CD1c-positive myeloid dendritic cell (primary cell): ENCODE results near the gene B3GAT3.
A peak's percentile ranks its signal among the peaks of the same experiment; 100 is the strongest.
"Not testable (repeated sequence)": the region's sequence is repeated elsewhere in the genome, so short reads cannot be mapped to it uniquely, and the experiment has no call there.

ENCODE experiments used
- DNase-seq: peaks from one replicate; pipeline ENCODE4 v3.0.0-alpha.2; 2016; ENCODE audit errors: extremely low spot score

B3GAT3 gene

DNA sequence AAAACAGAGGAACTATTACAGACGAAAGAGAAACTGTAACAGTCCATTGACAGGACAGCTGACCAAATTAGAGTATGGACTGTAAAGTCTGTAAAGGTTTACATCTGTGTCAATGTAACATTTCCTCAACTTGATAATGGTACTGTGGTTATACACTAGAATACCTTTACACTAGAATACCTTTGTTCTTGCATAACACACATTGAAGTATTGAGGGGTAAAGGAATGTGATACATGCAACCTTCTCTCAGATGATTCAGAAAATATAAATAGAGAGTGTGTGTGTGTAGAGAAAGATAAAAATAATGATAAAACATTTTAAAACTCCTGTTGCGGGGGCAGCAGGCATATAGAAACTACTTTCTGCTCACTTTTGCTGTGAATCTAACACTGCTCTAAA lies 42.5 kb downstream of the B3GAT3 start:
- DNase-seq = no peak

DNA sequence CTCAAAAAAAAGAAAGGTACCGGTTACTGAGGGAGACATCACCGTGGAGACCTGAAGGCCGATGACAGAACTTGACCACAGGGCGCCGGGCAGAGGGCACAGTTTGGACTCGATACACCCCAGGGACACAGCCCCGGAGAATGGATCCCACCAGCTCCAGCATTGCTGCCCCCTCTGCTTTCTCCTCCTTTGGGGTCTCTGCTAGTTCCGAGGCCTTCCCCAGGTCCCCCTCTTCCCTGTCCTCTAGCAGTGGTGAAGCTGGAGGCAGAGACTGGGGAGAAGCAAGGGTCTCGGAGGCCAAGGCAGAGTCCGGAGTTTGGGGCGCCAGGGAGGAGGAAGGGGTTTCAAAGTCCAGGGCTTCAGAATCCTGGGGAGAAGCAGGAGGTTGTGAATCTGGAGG lies 43.2 kb downstream of the B3GAT3 start:
- no peak for DNase-seq

DNA sequence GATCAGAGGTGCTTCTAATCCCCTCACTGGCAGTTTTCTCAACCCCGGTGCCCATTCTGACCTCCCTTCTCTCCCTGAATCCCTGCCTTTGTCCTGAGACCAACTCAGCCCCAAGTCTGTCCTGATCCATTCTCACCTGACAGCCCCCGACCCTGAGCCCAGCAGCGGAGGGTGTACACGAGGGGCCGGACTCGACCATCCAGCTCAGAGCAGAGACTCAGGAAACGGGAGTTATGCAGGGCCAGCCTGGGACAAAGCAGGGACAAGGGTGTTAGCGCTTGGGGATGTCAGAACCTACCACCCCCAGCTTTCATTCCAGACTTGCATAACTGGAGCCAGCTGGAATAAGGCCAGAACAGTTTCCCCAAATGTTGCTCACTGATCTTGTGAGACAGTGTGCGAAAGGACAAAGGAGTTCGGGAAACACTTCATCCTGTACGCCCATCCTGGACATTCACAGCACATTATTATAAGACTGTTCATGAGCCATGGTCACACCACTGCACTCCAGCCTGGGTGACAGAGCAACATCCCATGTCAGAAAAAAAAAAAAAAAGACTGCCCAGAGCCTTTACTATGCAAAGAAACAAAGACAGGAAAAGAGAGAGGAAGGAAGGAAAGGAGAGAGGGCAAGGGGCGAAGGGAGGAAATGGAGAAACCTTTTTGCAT lies 44.6 kb downstream of the B3GAT3 start:
- peak; percentile 51 for DNase-seq

DNA sequence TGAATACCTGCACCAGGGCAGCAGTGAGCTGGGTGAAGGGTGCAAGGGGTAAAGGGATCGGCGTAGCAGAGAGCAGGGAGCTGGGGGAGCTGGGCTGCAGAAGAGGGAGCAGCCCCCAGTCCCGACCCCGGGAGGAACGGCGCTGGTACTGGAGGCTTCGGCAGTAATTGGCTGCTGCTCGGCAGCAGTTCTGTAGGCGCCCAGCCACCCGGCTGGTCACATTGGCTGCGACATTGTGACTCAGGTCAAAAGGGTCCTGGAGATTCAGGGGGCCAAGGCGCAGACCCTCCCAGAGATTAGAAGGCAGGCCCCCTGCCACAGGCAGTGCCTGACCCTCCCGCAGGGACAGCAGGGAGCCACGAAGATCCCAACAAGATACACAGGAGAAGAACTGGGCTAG lies 45.9 kb downstream of the B3GAT3 start:
- DNase-seq = no peak

DNA sequence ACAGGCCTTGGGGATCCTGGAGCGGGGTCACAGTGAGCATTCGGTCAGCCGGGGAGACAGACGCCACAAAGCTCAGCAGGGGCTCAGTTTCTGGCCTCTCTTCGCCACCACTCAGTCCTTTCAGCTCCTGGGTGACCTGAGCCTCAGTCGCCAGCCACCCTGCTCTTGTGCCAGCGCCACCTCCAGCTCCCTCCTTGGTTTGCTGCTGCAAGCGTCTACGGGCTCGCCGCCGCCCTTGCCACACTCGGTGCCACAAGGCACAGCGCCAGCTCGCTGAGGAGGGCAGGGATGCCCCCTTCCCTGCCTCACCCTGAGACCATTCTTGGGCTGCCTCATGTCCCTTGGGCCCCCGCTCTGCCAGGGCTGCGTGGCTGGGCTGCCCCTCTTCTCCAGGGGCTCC lies 46.6 kb downstream of the B3GAT3 start:
- DNase-seq = no peak

DNA sequence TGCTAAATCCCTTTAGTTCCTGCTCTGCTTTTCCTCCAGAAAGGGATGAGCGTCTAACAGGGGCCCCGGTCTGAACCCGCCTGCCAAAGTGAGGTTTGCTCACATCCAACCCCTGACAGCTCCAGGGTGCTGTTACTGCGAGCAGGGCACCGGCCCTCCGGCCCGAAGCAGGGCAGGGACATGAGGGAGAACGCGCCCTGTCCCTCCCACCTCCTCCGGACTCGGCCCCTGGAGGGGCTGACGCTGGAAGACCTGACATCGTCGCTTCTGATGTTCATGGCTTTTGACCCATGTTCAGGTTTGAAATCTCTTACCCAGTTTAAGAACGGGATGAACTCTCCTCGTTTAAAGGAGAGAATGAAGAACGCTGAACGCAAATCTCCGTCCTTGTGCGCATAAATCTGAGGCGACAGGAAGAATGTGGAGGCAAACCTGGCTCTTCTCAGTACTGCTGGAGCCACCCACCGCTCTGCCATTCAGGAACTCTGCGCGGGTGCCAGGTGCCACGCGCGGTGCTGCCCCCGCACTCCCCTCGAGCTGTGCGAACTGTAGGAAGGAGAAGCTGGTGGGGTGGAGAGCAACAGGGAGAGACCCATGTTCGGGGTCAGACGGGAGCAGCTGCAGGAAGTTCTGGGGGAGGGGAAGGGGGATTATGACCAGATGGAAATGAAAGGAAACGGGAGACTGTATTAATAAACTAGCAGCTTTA lies 47.3 kb downstream of the B3GAT3 start:
- peak; percentile 53 for DNase-seq

DNA sequence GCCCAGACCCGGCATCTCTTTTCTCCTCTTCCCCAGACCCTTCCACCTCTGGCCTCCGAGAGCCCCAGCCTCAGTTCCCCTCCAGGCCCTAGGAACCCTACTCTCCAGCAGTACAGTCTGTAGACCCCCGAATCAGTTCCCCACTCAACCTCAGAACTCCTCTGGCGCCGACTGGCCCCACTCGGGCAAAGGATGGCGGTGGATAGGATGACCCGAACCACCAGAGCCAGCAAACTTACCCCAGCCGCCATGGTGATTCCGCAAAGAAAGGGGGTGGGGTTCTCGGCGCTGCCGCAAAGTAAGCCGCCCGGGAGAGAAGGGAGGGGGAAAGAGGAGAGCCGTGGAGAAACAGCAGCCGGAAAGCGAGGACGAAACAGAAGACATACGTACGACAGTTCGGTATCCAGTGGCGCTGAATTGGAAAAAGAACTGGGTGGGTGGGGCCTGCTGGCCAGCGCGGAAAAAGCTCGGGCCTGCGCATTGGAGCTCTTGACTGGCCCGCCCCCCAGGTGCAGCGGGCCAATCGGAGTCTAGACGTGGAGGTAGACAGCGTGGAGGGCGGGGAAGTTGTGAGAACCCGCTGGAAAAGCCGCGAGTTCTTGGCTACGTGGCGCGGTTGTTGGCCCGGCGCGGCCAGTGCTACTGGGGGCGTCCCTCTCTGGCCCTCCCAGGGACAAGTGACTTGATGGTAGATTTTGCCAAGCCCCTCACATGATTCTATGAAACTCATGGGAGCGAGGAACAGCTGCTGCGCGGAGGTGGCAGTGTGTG lies 48.0 kb downstream of the B3GAT3 start, which contains the start of gene EEF1G:
Gene EEF1G, minus strand, starts transcription at position 300 of the 771 bp plus-strand sequence. Its CDS starts 49 bp downstream, at position 251.
- peak; percentile 100 for DNase-seq

DNA sequence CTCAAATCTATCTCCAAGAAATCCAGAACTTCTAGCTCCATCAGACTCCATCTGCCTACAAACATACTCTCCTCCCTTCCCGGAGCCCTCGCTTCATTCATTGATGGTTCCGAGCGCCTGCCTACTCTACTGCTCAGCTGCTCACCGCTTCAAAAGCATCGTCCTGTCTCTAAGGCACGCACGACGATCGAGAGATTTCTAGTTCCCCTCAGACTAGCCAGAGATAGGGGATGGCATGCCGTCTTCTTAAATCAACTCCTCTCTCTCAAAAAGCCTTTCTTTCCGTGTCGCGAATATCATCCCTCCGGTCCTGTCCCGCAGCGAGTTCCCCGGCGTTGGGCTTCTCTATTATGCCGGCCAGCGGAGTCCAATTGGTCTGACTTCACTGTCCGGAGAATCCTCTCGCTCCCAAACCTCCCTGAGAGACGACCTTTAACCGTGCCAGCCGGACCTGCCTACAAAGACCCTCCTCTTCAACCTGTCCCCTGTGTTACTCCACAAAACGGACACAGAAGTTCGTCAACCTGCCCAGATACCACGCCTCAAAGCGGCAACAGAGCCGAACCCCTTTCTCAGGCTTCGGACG lies 48.7 kb downstream of the B3GAT3 start:
- DNase-seq = peak; percentile 19

DNA sequence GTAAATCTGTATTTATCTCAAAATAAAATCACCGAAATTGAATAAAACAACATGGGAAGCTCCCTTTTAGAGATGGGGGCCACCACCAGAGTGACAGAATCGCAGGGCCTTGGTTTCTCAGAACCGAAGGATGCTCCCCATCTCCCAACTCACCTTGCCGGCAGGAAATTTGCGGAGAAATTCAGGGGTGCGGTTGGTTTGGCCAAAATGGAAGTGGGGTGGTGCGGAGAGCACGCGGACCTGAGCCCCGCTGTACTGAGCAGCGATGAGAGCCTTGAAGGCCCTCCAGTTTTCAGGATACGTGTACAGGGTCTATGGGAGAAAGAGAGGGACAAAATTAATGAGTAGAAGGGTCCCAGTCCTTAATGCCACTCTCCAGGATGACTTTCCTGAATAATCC lies 49.4 kb downstream of the B3GAT3 start:
- no peak for DNase-seq

DNA sequence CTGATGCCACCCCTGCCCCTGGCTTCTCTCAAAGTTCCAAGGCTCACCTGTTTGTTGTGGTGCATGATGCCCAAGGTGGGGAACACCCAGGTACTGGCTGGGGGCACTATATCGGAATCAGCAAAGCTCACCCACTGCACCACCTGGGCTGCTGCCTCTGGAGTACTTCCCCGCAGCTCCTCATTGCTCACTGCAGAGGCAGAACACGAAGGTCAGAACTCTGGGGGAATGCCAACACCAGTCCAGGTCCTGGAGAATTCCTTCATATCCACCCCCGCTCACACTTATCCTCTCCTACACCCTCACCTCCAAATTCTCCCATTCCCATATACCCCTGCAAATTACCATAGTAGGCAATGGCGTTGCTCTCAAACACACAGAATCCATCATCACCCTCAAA lies 50.3 kb downstream of the B3GAT3 start:
- DNase-seq = not testable (repeated sequence)

DNA sequence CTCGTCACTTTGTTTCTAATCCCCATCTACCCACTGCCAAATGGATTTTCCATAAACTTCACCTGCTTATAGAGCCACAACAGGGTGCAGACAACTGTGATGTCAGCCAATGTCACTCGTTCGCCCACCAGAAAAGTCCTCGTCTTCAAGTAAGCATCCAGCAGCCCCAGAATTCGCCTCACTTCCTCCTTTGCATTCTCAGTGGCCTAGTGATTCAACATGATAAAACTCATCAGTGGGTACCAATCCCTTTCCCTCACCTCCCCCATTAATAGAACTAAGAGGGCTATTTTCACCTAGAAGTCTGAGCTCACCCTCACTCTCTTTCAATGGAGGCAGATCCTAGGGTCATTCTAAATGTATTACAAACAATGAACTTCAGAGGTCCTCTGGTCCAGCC lies 50.9 kb downstream of the B3GAT3 start:
- not testable (repeated sequence) for DNase-seq

DNA sequence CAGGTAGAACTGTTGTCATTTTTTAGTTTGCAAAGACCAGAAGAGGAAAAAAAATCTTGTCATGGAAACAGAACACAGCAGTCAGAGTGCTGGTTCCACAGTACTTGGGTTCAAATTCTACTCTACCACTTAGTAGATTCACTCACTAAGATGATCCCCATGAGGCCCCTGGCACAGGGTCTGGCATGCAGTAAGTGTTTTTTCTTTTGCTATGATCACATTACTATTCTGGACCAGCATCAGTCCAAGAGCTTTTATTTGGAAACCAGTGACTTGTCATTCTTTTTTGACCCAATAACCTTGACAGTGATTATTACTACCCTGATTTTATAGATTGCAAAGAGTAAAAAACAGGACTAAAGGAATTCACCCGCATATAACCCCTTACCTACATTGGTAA lies 52.2 kb downstream of the B3GAT3 start:
- no peak for DNase-seq

DNA sequence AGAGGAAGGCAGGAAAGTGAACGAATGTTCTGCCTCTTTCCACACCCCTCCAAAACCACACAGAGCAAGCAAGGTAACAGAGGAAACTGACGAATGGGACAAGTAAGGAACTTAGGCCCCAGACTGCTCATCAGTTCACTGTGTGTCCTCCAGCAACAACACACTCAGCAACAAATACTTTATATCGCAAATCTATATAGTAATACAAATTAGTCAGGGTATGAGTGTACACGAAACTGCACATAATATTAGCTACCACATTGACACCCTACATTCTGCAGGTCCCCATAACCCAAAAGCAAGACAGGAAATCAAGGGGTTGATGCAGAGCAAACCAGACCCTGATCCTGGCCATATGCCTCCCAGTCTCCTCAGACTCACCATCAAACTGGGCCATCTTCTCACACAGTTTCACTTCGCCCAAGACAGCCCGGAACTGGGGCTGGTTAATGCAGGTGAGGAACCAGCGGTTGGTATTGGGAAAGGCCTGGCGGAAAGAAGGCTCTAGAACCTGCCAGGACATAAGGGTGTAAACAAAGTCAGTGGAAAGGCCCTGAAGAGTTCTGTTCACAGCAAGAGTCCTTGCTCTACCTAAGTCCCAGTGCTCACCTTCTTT lies 54.7 kb downstream of the B3GAT3 start:
- DNase-seq = no peak

DNA sequence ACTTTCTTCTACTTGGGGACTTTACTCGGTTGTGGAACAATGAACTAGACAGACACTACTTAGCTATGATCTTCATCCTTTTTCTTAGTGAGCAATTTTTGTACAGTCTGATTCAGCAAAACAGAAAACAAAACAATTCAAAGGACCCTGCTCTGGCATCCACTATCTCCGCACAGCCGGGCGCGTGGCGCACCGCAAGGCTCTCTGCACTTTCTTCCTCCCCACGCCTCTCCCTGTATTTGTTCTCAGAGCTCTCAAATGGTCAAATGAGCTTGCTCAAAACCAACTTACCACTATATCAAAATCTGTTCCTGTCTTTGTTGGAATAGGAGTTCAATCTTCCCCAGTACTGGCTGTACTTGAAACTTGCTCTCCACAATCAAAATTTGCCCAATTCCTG lies 55.5 kb downstream of the B3GAT3 start:
- no peak for DNase-seq
